ENCODE data around the gene BCL2.
A peak's percentile ranks its signal among the peaks of the same experiment; 100 is the strongest.

The BCL2 gene

GRCh38 chr18:63178971-63179370, 140.6 kb downstream of the BCL2 start:
- Histone ChIP-seq H3K27me3 (ENCODE audit: low read depth) (no peaks in the 10 kb centered on the region), H3K36me3 (replicated peaks) (no peaks in the 10 kb centered on the region), H3K4me3 (no peak overlapping the region), H3K9me3 (no peaks in the 10 kb centered on the region), H3K4me1 (no peaks in the 10 kb centered on the region)
- in situ Hi-C loops (cut with MboI; ENCODE audit: low sequenced_read_pairs): no loop called here
- no peak for DNase-seq (ENCODE audit: low spot score in 2 of 2)

- in situ Hi-C loops (cut with MboI; ENCODE audit: low sequenced_read_pairs): no loop called here
- H3K9me3 ChIP-seq: no peaks in the 10 kb centered on the region
- no peaks in the 10 kb centered on the region for H3K4me1 ChIP-seq
- H3K27me3 ChIP-seq (ENCODE audit: low read depth): no peaks in the 10 kb centered on the region
- H3K4me3 ChIP-seq: no peak overlapping the region
- DNase-seq (ENCODE audit: low spot score in 2 of 2): peak in 1 of 2 experiments; percentile 21
- H3K36me3 ChIP-seq (replicated peaks): no peaks in the 10 kb centered on the region
Measured at GRCh38 chr18:63177919-63178821, 141.4 kb downstream of the BCL2 start.

GRCh38 chr18:63177259-63177658, 142.3 kb downstream of the BCL2 start:
- Histone ChIP-seq H3K4me1 (no peaks in the 10 kb centered on the region), H3K27me3 (ENCODE audit: low read depth) (no peaks in the 10 kb centered on the region), H3K9me3 (no peaks in the 10 kb centered on the region), H3K36me3 (replicated peaks) (no peaks in the 10 kb centered on the region), H3K4me3 (no peak overlapping the region)
- no peak for DNase-seq (ENCODE audit: low spot score in 2 of 2)
- in situ Hi-C loops (cut with MboI; ENCODE audit: low sequenced_read_pairs): no loop called here

- H3K9me3 ChIP-seq: no peaks in the 10 kb centered on the region
Measured at GRCh38 chr18:63175264-63175663, 144.3 kb downstream of the BCL2 start.

GRCh38 chr18:63173983-63174382, 145.6 kb downstream of the BCL2 start:
- Histone ChIP-seq H3K9me3 (no peaks in the 10 kb centered on the region), H3K4me1 (no peaks in the 10 kb centered on the region), H3K36me3 (replicated peaks) (no peaks in the 10 kb centered on the region), H3K4me3 (no peak overlapping the region), H3K27me3 (ENCODE audit: low read depth) (no peaks in the 10 kb centered on the region)
- no peak for DNase-seq (ENCODE audit: low spot score in 2 of 2)
- in situ Hi-C loops (cut with MboI; ENCODE audit: low sequenced_read_pairs): no loop called here

More at GRCh38 chr18:63175264-63175663, 144.3 kb downstream of the BCL2 start:
- H3K36me3 ChIP-seq (replicated peaks): no peaks in the 10 kb centered on the region
- H3K4me1 ChIP-seq: no peaks in the 10 kb centered on the region
- no peak overlapping the region for H3K4me3 ChIP-seq
- no peak for DNase-seq (ENCODE audit: low spot score in 2 of 2)
- no peaks in the 10 kb centered on the region for H3K27me3 ChIP-seq (ENCODE audit: low read depth)
- in situ Hi-C loops (cut with MboI; ENCODE audit: low sequenced_read_pairs): no loop called here

GRCh38 chr18:63169853-63170252, 149.7 kb downstream of the BCL2 start:
- no peak overlapping the region for H3K4me3 ChIP-seq
- H3K4me1 ChIP-seq: no peaks in the 10 kb centered on the region
- H3K9me3 ChIP-seq: no peaks in the 10 kb centered on the region
- no peaks in the 10 kb centered on the region for H3K27me3 ChIP-seq (ENCODE audit: low read depth)
- in situ Hi-C loops (cut with MboI; ENCODE audit: low sequenced_read_pairs): no loop called here
- no peaks in the 10 kb centered on the region for H3K36me3 ChIP-seq (replicated peaks)
- no peak for DNase-seq (ENCODE audit: low spot score in 2 of 2)

- no peaks in the 10 kb centered on the region for H3K4me1 ChIP-seq
- H3K27me3 ChIP-seq (ENCODE audit: low read depth): no peaks in the 10 kb centered on the region
- in situ Hi-C loops (cut with MboI; ENCODE audit: low sequenced_read_pairs): no loop called here
- no peaks in the 10 kb centered on the region for H3K9me3 ChIP-seq
- no peak overlapping the region for H3K4me3 ChIP-seq
- DNase-seq (ENCODE audit: low spot score in 2 of 2): no peak
- H3K36me3 ChIP-seq (replicated peaks): no peaks in the 10 kb centered on the region
Measured at GRCh38 chr18:63168287-63168686, 151.3 kb downstream of the BCL2 start.

- Histone ChIP-seq H3K4me1 (peaks cover under 1% of the 10 kb centered on the region; the same call in 1 of the 2 replicates), H3K9me3 (no peaks in the 10 kb centered on the region), H3K36me3 (replicated peaks) (no peaks in the 10 kb centered on the region), H3K4me3 (no peak overlapping the region), H3K27me3 (ENCODE audit: low read depth) (no peaks in the 10 kb centered on the region)
- in situ Hi-C loops (cut with MboI; ENCODE audit: low sequenced_read_pairs): no loop called here
- no peak for DNase-seq (ENCODE audit: low spot score in 2 of 2)
Measured at GRCh38 chr18:63166142-63166541, 153.4 kb downstream of the BCL2 start.

- no peak for DNase-seq (ENCODE audit: low spot score in 2 of 2)
- Histone ChIP-seq H3K27me3 (ENCODE audit: low read depth) (no peaks in the 10 kb centered on the region), H3K4me3 (no peak overlapping the region), H3K36me3 (replicated peaks) (no peaks in the 10 kb centered on the region), H3K4me1 (peaks cover 3% of the 10 kb centered on the region; the same call in 1 of the 2 replicates), H3K9me3 (no peaks in the 10 kb centered on the region)
- in situ Hi-C loops (cut with MboI; ENCODE audit: low sequenced_read_pairs): no loop called here
Measured at GRCh38 chr18:63164396-63164795, 155.2 kb downstream of the BCL2 start.

GRCh38 chr18:63162271-63163014, 157.1 kb downstream of the BCL2 start:
- in situ Hi-C loops (cut with MboI; ENCODE audit: low sequenced_read_pairs): no loop called here

GRCh38 chr18:63161761-63162195, 157.8 kb downstream of the BCL2 start:
- H3K4me3 ChIP-seq: no peak overlapping the region
- in situ Hi-C loops (cut with MboI; ENCODE audit: low sequenced_read_pairs): no loop called here
- no peaks in the 10 kb centered on the region for H3K36me3 ChIP-seq (replicated peaks)
- H3K4me1 ChIP-seq: peaks cover 3% of the 10 kb centered on the region; the same call in 1 of the 2 replicates
- no peaks in the 10 kb centered on the region for H3K9me3 ChIP-seq
- DNase-seq (ENCODE audit: low spot score in 2 of 2): no peak
- H3K27me3 ChIP-seq (ENCODE audit: low read depth): no peaks in the 10 kb centered on the region

More at GRCh38 chr18:63162271-63163014, 157.1 kb downstream of the BCL2 start:
- H3K27me3 ChIP-seq (ENCODE audit: low read depth): no peaks in the 10 kb centered on the region
- H3K36me3 ChIP-seq (replicated peaks): no peaks in the 10 kb centered on the region
- H3K4me1 ChIP-seq: peaks cover 3% of the 10 kb centered on the region; the same call in 1 of the 2 replicates
- no peaks in the 10 kb centered on the region for H3K9me3 ChIP-seq
- H3K4me3 ChIP-seq: no peak overlapping the region
- no peak for DNase-seq (ENCODE audit: low spot score in 2 of 2)

GRCh38 chr18:63161032-63161760, 158.4 kb downstream of the BCL2 start:
- no peaks in the 10 kb centered on the region for H3K36me3 ChIP-seq (replicated peaks)
- in situ Hi-C loops (cut with MboI; ENCODE audit: low sequenced_read_pairs): no loop called here
- no peaks in the 10 kb centered on the region for H3K27me3 ChIP-seq (ENCODE audit: low read depth)
- H3K4me3 ChIP-seq: no peak overlapping the region
- no peak for DNase-seq (ENCODE audit: low spot score in 2 of 2)
- no peaks in the 10 kb centered on the region for H3K9me3 ChIP-seq
- peaks cover 3% of the 10 kb centered on the region; the same call in 1 of the 2 replicates for H3K4me1 ChIP-seq

GRCh38 chr18:63160172-63160995, 159.2 kb downstream of the BCL2 start:
- H3K27me3 ChIP-seq (ENCODE audit: low read depth): no peaks in the 10 kb centered on the region
- no peaks in the 10 kb centered on the region for H3K9me3 ChIP-seq
- H3K36me3 ChIP-seq (replicated peaks): no peaks in the 10 kb centered on the region
- DNase-seq (ENCODE audit: low spot score in 2 of 2): peak in 1 of 2 experiments; percentile 4
- peaks cover 7% of the 10 kb centered on the region for H3K4me1 ChIP-seq
- in situ Hi-C loops (cut with MboI; ENCODE audit: low sequenced_read_pairs): no loop called here
- H3K4me3 ChIP-seq: no peak overlapping the region
